Activated naive CD4-positive, alpha-beta T cell treated with anti-CD3 and anti-CD28 coated beads, Interleukin-2, amount 50 U/mL, for 72 hours (primary cell): ENCODE data around the gene UBR3. TPM values are rescaled to one million over a fixed set of nuclear protein-coding genes. Genes with fewer than 3 reads are reported as not detected.
A peak's percentile ranks its signal among the peaks of the same experiment; 100 is the strongest.
"Not testable (repeated sequence)": the region's sequence is repeated elsewhere in the genome, so short reads cannot be mapped to it uniquely, and the experiment has no call there.

Experiments used
- ATAC-seq, 2 donors: fragments of 150-1000 bp; cut with Tn5 transposase; 2 replicates each; pipeline ENCODE4 v1.10.0; 2021; ENCODE audit warnings: mild to moderate bottlenecking in 2 of 2, moderate library complexity in 2 of 2
- DNase-seq, 2 donors: peaks; one replicate each; pipeline ENCODE4 v3.0.0; 2021 to 2022; ENCODE audit warnings: low spot score in 2 of 2
- H3K27ac Mint-ChIP-seq, 2 donors: one replicate each; pipeline ENCODE4 v1.8.0; 2022; ENCODE audit warnings: mild to moderate bottlenecking in 2 of 2, mixed read lengths in 2 of 2
- H3K36me3 Mint-ChIP-seq, 2 donors: one replicate each; pipeline ENCODE4 v1.8.0; 2022; ENCODE audit warnings: mixed read lengths in 2 of 2
- H3K9me3 Mint-ChIP-seq, 2 donors: one replicate each; pipeline ENCODE4 v1.8.0; 2022; ENCODE audit warnings: mixed read lengths in 2 of 2
- total RNA-seq, 2 donors: library from RNA; stranded (reverse); gene quantifications; one replicate each; pipeline ENCODE4 v1.2.3, GENCODE V29; 2022

Gene UBR3
- total RNA-seq, 2 donors from 2014 or later: 25.3 to 25.8 TPM

- H3K27ac Mint-ChIP-seq, H3K9me3 Mint-ChIP-seq: not testable (repeated sequence)
Observed at GRCh38 chr2:169816961-169817360, 10.3 kb upstream of the UBR3 start.

GRCh38 chr2:169817369-169817768 is 9.9 kb upstream of the UBR3 start:
- H3K9me3 Mint-ChIP-seq, DNase-seq, H3K27ac Mint-ChIP-seq, ATAC-seq: not testable (repeated sequence)
- H3K36me3 Mint-ChIP-seq: peaks cover 22 to 51% of the 10 kb centered on the region in 2 donors

More at GRCh38 chr2:169816961-169817360, 10.3 kb upstream of the UBR3 start:
- peaks cover 22 to 47% of the 10 kb centered on the region in 2 donors for H3K36me3 Mint-ChIP-seq
- ATAC-seq, DNase-seq: not testable (repeated sequence)

GRCh38 chr2:169818241-169818640 is 9.0 kb upstream of the UBR3 start:
- H3K27ac Mint-ChIP-seq: no peak overlapping the region
- peaks cover 24 to 58% of the 10 kb centered on the region in 2 donors for H3K36me3 Mint-ChIP-seq
- DNase-seq (no peak), ATAC-seq (no peak)
- H3K9me3 Mint-ChIP-seq: peaks cover 4 to 5% of the 10 kb centered on the region in 2 donors

- H3K9me3 Mint-ChIP-seq: peaks cover 4 to 5% of the 10 kb centered on the region in 2 donors
- peaks cover 30 to 64% of the 10 kb centered on the region in 2 donors for H3K36me3 Mint-ChIP-seq
- ATAC-seq: no peak
- peak overlapping the region in 1 of 2 donors; percentile 25 for H3K27ac Mint-ChIP-seq
- no peak for DNase-seq
Observed at GRCh38 chr2:169819106-169819505, 8.1 kb upstream of the UBR3 start.

GRCh38 chr2:169820101-169820500 is 7.2 kb upstream of the UBR3 start:
- not testable (repeated sequence) for DNase-seq, ATAC-seq, H3K9me3 Mint-ChIP-seq
- peaks cover 35 to 68% of the 10 kb centered on the region in 2 donors for H3K36me3 Mint-ChIP-seq
- peak overlapping the region; percentile 59 to 83 for H3K27ac Mint-ChIP-seq

GRCh38 chr2:169822036-169822435 is 5.2 kb upstream of the UBR3 start:
- DNase-seq (no peak), ATAC-seq (no peak)
- H3K27ac Mint-ChIP-seq: peak overlapping the region in 1 of 2 donors; percentile 29
- peaks cover 23 to 54% of the 10 kb centered on the region in 2 donors for H3K36me3 Mint-ChIP-seq
- H3K9me3 Mint-ChIP-seq: peaks cover 4 to 5% of the 10 kb centered on the region in 2 donors

GRCh38 chr2:169822785-169823392 is 4.4 kb upstream of the UBR3 start:
- DNase-seq: no peak
- H3K27ac Mint-ChIP-seq: peak overlapping the region; percentile 25 to 38
- H3K36me3 Mint-ChIP-seq: peaks cover 20 to 46% of the 10 kb centered on the region in 2 donors
- ATAC-seq: no peak
- peaks cover 0 to 5% of the 10 kb centered on the region in 2 donors for H3K9me3 Mint-ChIP-seq

- Mint-ChIP-seq H3K36me3 (peaks cover 23 to 38% of the 10 kb centered on the region in 2 donors), H3K27ac (peak overlapping the region; percentile 79 to 87), H3K9me3 (peaks cover 0 to 5% of the 10 kb centered on the region in 2 donors)
- ATAC-seq (peak in 1 of 2 donors; percentile 0), DNase-seq (no peak)
Observed at GRCh38 chr2:169823996-169824372, 3.3 kb upstream of the UBR3 start.

- H3K9me3 Mint-ChIP-seq: peaks cover 0 to 5% of the 10 kb centered on the region in 2 donors
- peak within 1 kb of the TSS; percentile 79 to 87 for H3K27ac Mint-ChIP-seq
- peaks cover 23 to 33% of the 10 kb centered on the region in 2 donors for H3K36me3 Mint-ChIP-seq
- peak; percentile 89 to 90 for DNase-seq
- ATAC-seq: peak; percentile 70 to 71
Observed at GRCh38 chr2:169824373-169825333, 2.6 kb upstream of the UBR3 start, which contains the start of gene METTL5. METTL5 (minus strand) TSS chr2:169824905; CDS start chr2:169824597, 308 bp downstream.

- peak overlapping the region; percentile 89 to 92 for H3K27ac Mint-ChIP-seq
- H3K36me3 Mint-ChIP-seq: peaks cover 17 to 21% of the 10 kb centered on the region in 2 donors
- DNase-seq (peak in 1 of 2 donors; percentile 33), ATAC-seq (peak; percentile 30 to 34)
- H3K9me3 Mint-ChIP-seq: no peaks in the 10 kb centered on the region
Observed at GRCh38 chr2:169828141-169828811, 1.0 kb downstream of the UBR3 start.

GRCh38 chr2:169834401-169834800 is 7.1 kb downstream of the UBR3 start:
- no peaks in the 10 kb centered on the region for H3K9me3 Mint-ChIP-seq
- ATAC-seq (no peak), DNase-seq (no peak)
- H3K36me3 Mint-ChIP-seq: peaks cover 0 to 8% of the 10 kb centered on the region in 2 donors
- no peak overlapping the region for H3K27ac Mint-ChIP-seq

- Mint-ChIP-seq H3K36me3 (peaks cover 5 to 14% of the 10 kb centered on the region in 2 donors), H3K9me3 (no peaks in the 10 kb centered on the region), H3K27ac (no peak overlapping the region)
- no peak for ATAC-seq
- DNase-seq: no peak
Observed at GRCh38 chr2:169838743-169839489, 11.7 kb downstream of the UBR3 start.

GRCh38 chr2:169839954-169840746 is 12.9 kb downstream of the UBR3 start:
- peaks cover 5 to 14% of the 10 kb centered on the region in 2 donors for H3K36me3 Mint-ChIP-seq
- ATAC-seq (peak in 1 of 2 donors; percentile 22), DNase-seq (no peak)
- no peak overlapping the region for H3K27ac Mint-ChIP-seq
- H3K9me3 Mint-ChIP-seq: no peaks in the 10 kb centered on the region

GRCh38 chr2:169840747-169841142 is 13.5 kb downstream of the UBR3 start:
- Mint-ChIP-seq H3K36me3 (peaks cover 5 to 14% of the 10 kb centered on the region in 2 donors), H3K9me3 (no peaks in the 10 kb centered on the region), H3K27ac (no peak overlapping the region)
- ATAC-seq (peak in 1 of 2 donors; percentile 32), DNase-seq (no peak)

- not testable (repeated sequence) for H3K27ac Mint-ChIP-seq, DNase-seq, H3K9me3 Mint-ChIP-seq, ATAC-seq
- H3K36me3 Mint-ChIP-seq: peaks cover 5 to 14% of the 10 kb centered on the region in 2 donors
Observed at GRCh38 chr2:169841625-169842024, 14.4 kb downstream of the UBR3 start.
